ENCODE data around the gene TMEM181.
A peak's percentile ranks its signal among the peaks of the same experiment; 100 is the strongest.
"Not testable (repeated sequence)": the region's sequence is repeated elsewhere in the genome, so short reads cannot be mapped to it uniquely, and the experiment has no call there.

TMEM181 gene

DNA sequence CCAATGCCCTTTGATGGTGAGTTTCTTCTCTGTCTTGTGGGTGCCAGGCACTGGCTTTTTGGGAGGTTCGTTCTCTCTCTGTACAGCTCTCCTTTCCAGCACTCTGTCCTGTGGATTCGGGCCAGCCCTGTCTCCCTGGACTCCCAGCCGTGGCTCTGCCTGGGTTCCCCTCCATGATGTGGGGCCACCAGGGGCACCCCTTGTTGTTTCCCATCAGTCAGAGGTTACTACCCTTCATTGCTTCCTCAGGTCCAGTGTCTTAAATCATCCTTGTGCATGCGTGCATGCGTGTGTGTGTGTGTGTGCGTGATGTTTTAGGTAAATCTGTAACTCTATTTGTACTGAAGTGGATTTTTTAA lies 44.1 kb downstream of the TMEM181 start:
- no peak overlapping the region for H3K27ac ChIP-seq (ENCODE audit: low read depth, low read length)
- H3K9me3 ChIP-seq (ENCODE audit: insufficient read depth, low read depth, low read length) = no peaks in the 10 kb centered on the region
- no peak overlapping the region for H3K9ac ChIP-seq (ENCODE audit: low read depth, low read length)
- WGBS = 91% methylated on average over 6 of the region's 6 CpGs
- H3K36me3 ChIP-seq (ENCODE audit: insufficient read depth, low read length) = peaks cover 53% of the 10 kb centered on the region
- H3K4me3 ChIP-seq (ENCODE audit: low read length) = no peak overlapping the region
- H3K4me1 ChIP-seq (ENCODE audit: insufficient read depth, low read length) = no peaks in the 10 kb centered on the region
- H3K27me3 ChIP-seq (ENCODE audit: insufficient read depth, low read length) = no peaks in the 10 kb centered on the region

- no peaks in the 10 kb centered on the region for H3K4me1 ChIP-seq (ENCODE audit: insufficient read depth, low read length)
- H3K36me3 ChIP-seq (ENCODE audit: insufficient read depth, low read length) = peaks cover 57% of the 10 kb centered on the region
- H3K4me3 ChIP-seq (ENCODE audit: low read length) = no peak overlapping the region
- H3K27me3 ChIP-seq (ENCODE audit: insufficient read depth, low read length) = no peaks in the 10 kb centered on the region
- no peak overlapping the region for H3K9ac ChIP-seq (ENCODE audit: low read depth, low read length)
- WGBS = 76% methylated on average over 13 of the region's 13 CpGs
- H3K27ac ChIP-seq (ENCODE audit: low read depth, low read length) = no peak overlapping the region
- H3K9me3 ChIP-seq (ENCODE audit: insufficient read depth, low read depth, low read length) = no peaks in the 10 kb centered on the region
Measured at GRCh38 chr6:158605266-158605878, 45.5 kb downstream of the TMEM181 start.

DNA sequence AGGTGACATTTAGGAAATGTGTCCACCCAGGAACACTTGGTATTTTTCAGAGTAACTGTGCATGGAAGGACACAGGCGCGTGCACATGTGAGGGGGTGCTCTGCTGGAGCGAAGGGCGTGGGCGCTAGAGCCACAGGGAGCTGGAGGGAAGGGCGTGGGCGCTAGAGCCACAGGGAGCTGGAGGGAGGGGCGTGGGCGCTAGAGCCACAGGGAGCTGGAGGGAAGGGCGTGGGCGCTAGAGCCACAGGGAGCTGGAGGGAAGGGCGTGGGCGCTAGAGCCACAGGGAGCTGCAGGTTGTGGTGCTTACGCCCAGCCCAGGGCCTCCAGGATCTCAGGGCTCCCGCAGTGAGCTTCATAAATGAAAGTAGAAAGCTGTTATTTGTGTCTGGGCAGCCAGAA lies 46.1 kb downstream of the TMEM181 start:
- not testable (repeated sequence) for H3K4me3 ChIP-seq (ENCODE audit: low read length); H3K4me1 ChIP-seq (ENCODE audit: insufficient read depth, low read length); H3K9me3 ChIP-seq (ENCODE audit: insufficient read depth, low read depth, low read length); H3K9ac ChIP-seq (ENCODE audit: low read depth, low read length); H3K27me3 ChIP-seq (ENCODE audit: insufficient read depth, low read length); H3K27ac ChIP-seq (ENCODE audit: low read depth, low read length)
- peaks cover 60% of the 10 kb centered on the region for H3K36me3 ChIP-seq (ENCODE audit: insufficient read depth, low read length)
- 93% methylated on average over 15 of the region's 15 CpGs for WGBS

DNA sequence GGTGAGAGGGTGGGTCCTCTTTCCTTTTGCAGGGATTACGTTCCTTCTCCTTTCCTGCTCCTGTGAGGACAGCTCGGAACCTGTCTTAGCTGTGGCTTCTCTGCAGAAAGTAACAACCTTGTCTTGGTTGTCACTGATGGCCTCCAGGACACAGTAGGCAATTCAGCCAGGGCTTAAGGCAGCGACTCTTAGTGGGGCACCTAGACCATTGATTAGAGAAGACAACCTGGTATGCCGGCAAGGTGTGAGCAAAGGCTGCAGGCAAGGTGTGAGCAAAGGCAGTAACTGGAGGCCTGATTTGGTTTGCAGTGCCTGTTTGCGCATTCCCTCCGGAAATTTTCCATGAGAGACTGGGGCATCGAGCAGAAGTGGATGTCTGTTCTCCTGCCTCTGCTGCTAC lies 47.0 kb downstream of the TMEM181 start:
- Histone ChIP-seq H3K27ac (ENCODE audit: low read depth, low read length) (no peak overlapping the region), H3K9me3 (ENCODE audit: insufficient read depth, low read depth, low read length) (no peaks in the 10 kb centered on the region), H3K27me3 (ENCODE audit: insufficient read depth, low read length) (no peaks in the 10 kb centered on the region), H3K4me1 (ENCODE audit: insufficient read depth, low read length) (peaks cover 13% of the 10 kb centered on the region), H3K36me3 (ENCODE audit: insufficient read depth, low read length) (peaks cover 63% of the 10 kb centered on the region), H3K9ac (ENCODE audit: low read depth, low read length) (no peak overlapping the region), H3K4me3 (ENCODE audit: low read length) (no peak overlapping the region)
- 90% methylated on average over 7 of the region's 7 CpGs for WGBS

DNA sequence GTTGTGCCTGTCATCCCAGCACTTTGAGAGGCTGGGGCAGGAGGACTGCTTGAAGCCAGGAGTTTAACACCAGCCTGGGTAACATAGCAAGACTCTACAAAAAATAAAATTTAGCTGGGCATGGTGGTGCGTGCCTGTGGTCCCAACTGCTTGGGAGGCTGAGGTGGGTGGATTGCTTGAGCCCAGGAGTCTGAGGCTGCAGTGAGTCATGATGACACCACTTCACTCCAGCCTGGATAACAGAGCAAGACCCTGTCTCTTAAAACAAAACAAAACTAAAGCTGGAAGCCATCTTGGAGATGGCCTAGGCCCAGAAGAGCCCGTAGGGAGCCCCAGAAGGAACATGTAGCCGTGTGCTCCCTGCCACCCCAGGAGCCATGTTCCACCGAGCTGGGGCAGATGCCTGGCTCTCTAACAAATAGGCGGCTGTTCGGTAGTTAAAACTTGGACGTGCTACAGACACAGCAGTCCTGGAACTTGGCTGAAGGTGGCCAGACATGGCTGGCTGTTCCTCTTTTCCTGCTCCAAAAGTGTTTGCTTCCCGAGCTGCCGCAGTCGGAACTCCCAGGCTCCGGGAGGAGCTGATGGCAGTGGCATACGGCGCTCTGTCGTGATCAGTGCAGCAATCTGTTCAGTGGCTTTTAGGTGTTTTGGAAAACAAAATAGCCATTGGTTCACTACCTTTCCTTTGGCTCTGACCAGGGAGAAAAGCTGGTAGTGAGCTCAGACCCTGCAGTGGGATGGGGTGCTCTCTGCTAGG lies 47.7 kb downstream of the TMEM181 start:
- 96% methylated on average over 14 of the region's 14 CpGs for WGBS
- H3K9ac ChIP-seq (ENCODE audit: low read depth, low read length) = no peak overlapping the region
- H3K27ac ChIP-seq (ENCODE audit: low read depth, low read length) = no peak overlapping the region
- no peaks in the 10 kb centered on the region for H3K9me3 ChIP-seq (ENCODE audit: insufficient read depth, low read depth, low read length)
- H3K27me3 ChIP-seq (ENCODE audit: insufficient read depth, low read length) = no peaks in the 10 kb centered on the region
- H3K4me3 ChIP-seq (ENCODE audit: low read length) = no peak overlapping the region
- peaks cover 20% of the 10 kb centered on the region for H3K4me1 ChIP-seq (ENCODE audit: insufficient read depth, low read length)
- H3K36me3 ChIP-seq (ENCODE audit: insufficient read depth, low read length) = peaks cover 59% of the 10 kb centered on the region

DNA sequence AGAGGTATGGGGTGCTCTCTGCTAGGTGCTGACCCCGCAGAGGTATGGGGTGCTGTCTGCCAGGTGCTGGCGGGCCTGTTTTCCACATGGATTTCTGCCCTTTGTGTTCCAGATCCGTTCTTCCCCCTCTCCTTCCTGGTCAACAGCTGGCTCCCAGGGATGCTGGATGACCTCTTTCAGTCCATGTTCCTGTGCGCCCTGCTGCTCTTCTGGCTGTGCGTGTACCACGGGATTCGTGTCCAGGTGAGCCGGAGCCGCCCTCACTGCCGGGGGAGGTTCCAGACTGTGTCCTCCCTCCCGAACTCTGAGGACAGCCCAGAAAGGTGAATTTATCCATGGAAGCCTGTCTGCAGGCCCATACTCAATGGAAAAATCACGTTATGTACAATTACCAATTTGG lies 48.3 kb downstream of the TMEM181 start:
- no peak overlapping the region for H3K4me3 ChIP-seq (ENCODE audit: low read length)
- no peak overlapping the region for H3K9ac ChIP-seq (ENCODE audit: low read depth, low read length)
- WGBS = 94% methylated on average over 12 of the region's 12 CpGs
- H3K9me3 ChIP-seq (ENCODE audit: insufficient read depth, low read depth, low read length) = no peaks in the 10 kb centered on the region
- no peaks in the 10 kb centered on the region for H3K27me3 ChIP-seq (ENCODE audit: insufficient read depth, low read length)
- peaks cover 64% of the 10 kb centered on the region for H3K36me3 ChIP-seq (ENCODE audit: insufficient read depth, low read length)
- peaks cover 22% of the 10 kb centered on the region for H3K4me1 ChIP-seq (ENCODE audit: insufficient read depth, low read length)
- H3K27ac ChIP-seq (ENCODE audit: low read depth, low read length) = no peak overlapping the region

- peaks cover 75% of the 10 kb centered on the region for H3K36me3 ChIP-seq (ENCODE audit: insufficient read depth, low read length)
Measured at GRCh38 chr6:158609455-158610155, 49.7 kb downstream of the TMEM181 start.

GRCh38 chr6:158610319-158610968 lies 50.6 kb downstream of the TMEM181 start:
- Histone ChIP-seq H3K27ac (ENCODE audit: low read depth, low read length) (peak overlapping the region; percentile 85), H3K4me1 (ENCODE audit: insufficient read depth, low read length) (peaks cover 22% of the 10 kb centered on the region)

More at GRCh38 chr6:158609455-158610155, 49.7 kb downstream of the TMEM181 start:
- no peaks in the 10 kb centered on the region for H3K27me3 ChIP-seq (ENCODE audit: insufficient read depth, low read length)
- no peak overlapping the region for H3K4me3 ChIP-seq (ENCODE audit: low read length)
- WGBS = 94% methylated on average over 13 of the region's 13 CpGs
- peaks cover 22% of the 10 kb centered on the region for H3K4me1 ChIP-seq (ENCODE audit: insufficient read depth, low read length)
- no peak overlapping the region for H3K9ac ChIP-seq (ENCODE audit: low read depth, low read length)
- H3K27ac ChIP-seq (ENCODE audit: low read depth, low read length) = no peak overlapping the region
- no peaks in the 10 kb centered on the region for H3K9me3 ChIP-seq (ENCODE audit: insufficient read depth, low read depth, low read length)

GRCh38 chr6:158611039-158611438 lies 51.1 kb downstream of the TMEM181 start:
- H3K27ac ChIP-seq (ENCODE audit: low read depth, low read length) = peak overlapping the region; percentile 85
- whole genome bisulfite sequencing = 90% methylated on average over 3 of the region's 3 CpGs
- peaks cover 75% of the 10 kb centered on the region for H3K36me3 ChIP-seq (ENCODE audit: insufficient read depth, low read length)
- H3K9me3 ChIP-seq (ENCODE audit: insufficient read depth, low read depth, low read length) = no peaks in the 10 kb centered on the region
- no peaks in the 10 kb centered on the region for H3K27me3 ChIP-seq (ENCODE audit: insufficient read depth, low read length)
- peaks cover 22% of the 10 kb centered on the region for H3K4me1 ChIP-seq (ENCODE audit: insufficient read depth, low read length)
- H3K9ac ChIP-seq (ENCODE audit: low read depth, low read length) = peak overlapping the region; percentile 54
- H3K4me3 ChIP-seq (ENCODE audit: low read length) = no peak overlapping the region

More at GRCh38 chr6:158610319-158610968, 50.6 kb downstream of the TMEM181 start:
- H3K27me3 ChIP-seq (ENCODE audit: insufficient read depth, low read length) = no peaks in the 10 kb centered on the region
- no peak overlapping the region for H3K4me3 ChIP-seq (ENCODE audit: low read length)
- H3K9me3 ChIP-seq (ENCODE audit: insufficient read depth, low read depth, low read length) = no peaks in the 10 kb centered on the region
- peaks cover 80% of the 10 kb centered on the region for H3K36me3 ChIP-seq (ENCODE audit: insufficient read depth, low read length)
- WGBS = 84% methylated on average over 9 of the region's 9 CpGs
- H3K9ac ChIP-seq (ENCODE audit: low read depth, low read length) = no peak overlapping the region

- H3K4me3 ChIP-seq (ENCODE audit: low read length) = peak overlapping the region; percentile 34
- H3K36me3 ChIP-seq (ENCODE audit: insufficient read depth, low read length) = peaks cover 69% of the 10 kb centered on the region
- H3K4me1 ChIP-seq (ENCODE audit: insufficient read depth, low read length) = peaks cover 22% of the 10 kb centered on the region
- peak overlapping the region; percentile 85 for H3K27ac ChIP-seq (ENCODE audit: low read depth, low read length)
- no peaks in the 10 kb centered on the region for H3K9me3 ChIP-seq (ENCODE audit: insufficient read depth, low read depth, low read length)
- WGBS = 49% methylated on average over 13 of the region's 14 CpGs
- H3K27me3 ChIP-seq (ENCODE audit: insufficient read depth, low read length) = no peaks in the 10 kb centered on the region
- H3K9ac ChIP-seq (ENCODE audit: low read depth, low read length) = peak overlapping the region; percentile 54
Measured at GRCh38 chr6:158611541-158612370, 51.9 kb downstream of the TMEM181 start.

All from HUES64 (cell line).